Neural progenitor cell (in vitro differentiated cells): ENCODE data around the gene ARIH2. TPM values are rescaled to one million over a fixed set of nuclear protein-coding genes. Genes with fewer than 3 reads are reported as not detected.

ENCODE experiments used
- DNase-seq: peaks from one replicate; pipeline ENCODE4 v3.0.0-alpha.2; 2016; ENCODE audit warnings: low spot score
- H2AFZ ChIP-seq: fragments of 200-600 bp; sonication (generic); replicated peaks from 2 replicates; pipeline ENCODE4 v1.6.1; 2016; ENCODE audit warnings: antibody characterized with exemption
- H3F3A ChIP-seq: fragments of 200-600 bp; sonication (generic); 2 replicates; pipeline ENCODE4 v1.6.1; 2016; ENCODE audit warnings: antibody characterized with exemption, low read depth
- H3K27ac ChIP-seq: fragments of 200-600 bp; sonication (generic); 2 replicates; pipeline ENCODE4 v1.5.1; 2016; ENCODE audit warnings: mild to moderate bottlenecking
- H3K27me3 ChIP-seq: fragments of 200-600 bp; sonication (generic); 2 replicates; pipeline ENCODE4 v1.6.1; 2016; ENCODE audit warnings: mild to moderate bottlenecking, moderate library complexity
- H3K36me3 ChIP-seq: fragments of 200-600 bp; sonication (generic); 2 replicates; pipeline ENCODE4 v1.5.1; 2016
- H3K4me1 ChIP-seq: fragments of 200-600 bp; sonication (generic); 2 replicates; pipeline ENCODE4 v1.6.1; 2016; ENCODE audit warnings: mixed run types
- H3K4me2 ChIP-seq: fragments of 200-600 bp; sonication (generic); 2 replicates; pipeline ENCODE4 v1.6.1; 2016
- H3K4me3 ChIP-seq: fragments of 200-600 bp; sonication (generic); 2 replicates; pipeline ENCODE4 v1.5.1; 2016
- H3K79me2 ChIP-seq: fragments of 200-600 bp; sonication (generic); 2 replicates; pipeline ENCODE4 v1.6.1; 2016; ENCODE audit warnings: low read depth
- H3K9ac ChIP-seq: fragments of 200-600 bp; sonication (generic); 2 replicates; pipeline ENCODE4 v1.6.1; 2016
- H3K9me3 ChIP-seq: fragments of 200-600 bp; sonication (generic); 2 replicates; pipeline ENCODE4 v1.5.1; 2016; ENCODE audit warnings: low read depth
- H4K20me1 ChIP-seq: fragments of 200-600 bp; sonication (generic); 2 replicates; pipeline ENCODE4 v1.6.1; 2016; ENCODE audit warnings: low read depth
- H3K27ac Mint-ChIP-seq: 3 replicates; pipeline ENCODE4 v1.8.0; 2021; ENCODE audit warnings: mixed read lengths
- H3K27me3 Mint-ChIP-seq: 2 replicates; pipeline ENCODE4 v1.8.0; 2022; ENCODE audit warnings: low read depth, mild to moderate bottlenecking, inconsistent platforms, moderate library complexity, mixed read lengths; ENCODE audit not compliant: insufficient read depth
- H3K36me3 Mint-ChIP-seq: 3 replicates; pipeline ENCODE4 v1.8.0; 2021; ENCODE audit warnings: mixed read lengths
- H3K4me1 Mint-ChIP-seq: 3 replicates; pipeline ENCODE4 v1.8.0; 2021; ENCODE audit warnings: mixed read lengths
- H3K4me3 Mint-ChIP-seq: 3 replicates; pipeline ENCODE4 v1.8.0; 2021; ENCODE audit warnings: mild to moderate bottlenecking, moderate library complexity, mixed read lengths
- H3K9me3 Mint-ChIP-seq: 3 replicates; pipeline ENCODE4 v1.8.0; 2020; ENCODE audit warnings: mixed read lengths
- EZH2 ChIP-seq: fragments of 200-600 bp; sonication (generic); IDR thresholded peaks from 2 replicates; pipeline ENCODE4 v1.6.1; 2017; ENCODE audit warnings: antibody characterized with exemption, mild to moderate bottlenecking, moderate library complexity
- EZH2phosphoT487 ChIP-seq: fragments of 200-600 bp; sonication (generic); IDR thresholded peaks from 2 replicates; pipeline ENCODE4 v1.6.1; 2017; ENCODE audit warnings: antibody characterized with exemption
- total RNA-seq: library from RNA; depleted of rRNA; stranded (reverse); fragments of >200 nt; gene quantifications from 2 replicates; pipeline ENCODE4 v1.2.3, GENCODE V29; 2015; ENCODE audit warnings: low replicate concordance
- TF ChIP-seq, protein P1 (sequence below): fragments of 200-600 bp; sonication (generic); IDR thresholded peaks from 2 replicates; pipeline ENCODE4 v1.5.1; 2017; ENCODE audit warnings: antibody characterized with exemption, mild to moderate bottlenecking

Gene ARIH2
- total RNA-seq, 1 donor from 2014 or later, result 101 TPM

DNA sequence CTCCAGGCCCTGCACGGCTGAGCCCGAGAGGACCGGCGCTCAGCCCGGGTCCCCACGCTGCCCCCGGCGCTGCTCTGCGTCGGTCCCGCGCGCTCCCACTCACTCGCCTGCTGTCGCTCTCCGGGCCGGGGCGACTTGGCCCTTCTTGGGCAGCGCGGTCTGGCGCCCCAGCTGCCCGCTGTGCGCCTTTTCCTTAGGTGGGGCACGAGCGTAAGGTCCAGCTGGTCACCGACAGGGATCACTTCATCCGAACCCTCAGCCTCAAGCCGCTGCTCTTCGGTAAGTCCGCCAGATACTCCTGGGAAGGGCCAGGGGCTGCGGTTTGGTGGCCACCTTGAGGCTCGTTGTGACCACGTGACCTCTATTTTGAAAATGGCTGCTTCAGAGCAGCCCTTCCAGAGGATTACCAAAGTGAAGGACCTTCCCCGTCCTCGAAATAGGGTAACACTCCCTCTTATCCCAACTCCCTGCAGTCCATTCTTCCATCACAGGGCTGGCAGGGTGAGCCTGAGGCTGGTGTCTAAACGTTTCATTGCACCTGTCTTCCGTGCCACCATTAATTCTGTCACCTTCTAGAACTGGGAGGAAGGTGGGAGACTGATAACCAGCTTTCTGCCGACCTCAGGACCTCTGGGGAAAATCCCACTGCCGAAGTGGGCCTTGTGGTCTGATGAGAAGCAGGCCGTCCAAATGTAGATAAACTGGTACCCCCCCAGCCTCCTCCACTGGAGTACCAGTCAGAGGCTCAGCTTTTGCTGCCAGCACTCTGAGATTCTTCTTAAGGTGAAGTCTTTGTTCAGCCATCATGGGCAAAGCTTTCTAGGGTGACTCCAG, 72.2 kb downstream of the ARIH2 start:
- H3K4me3 ChIP-seq, result peak overlapping the region; percentile 85
- peak overlapping the region; percentile 75 for H2AFZ ChIP-seq
- peak overlapping the region; percentile 43 for H3K27ac Mint-ChIP-seq
- peaks cover 17% of the 10 kb centered on the region for H3K4me1 ChIP-seq
- no peaks in the 10 kb centered on the region for H3K27me3 ChIP-seq
- peaks cover 43% of the 10 kb centered on the region for H3K79me2 ChIP-seq
- peaks cover 26% of the 10 kb centered on the region for H3K4me1 Mint-ChIP-seq
- H3K9me3 ChIP-seq, result no peaks in the 10 kb centered on the region
- H4K20me1 ChIP-seq, result no peaks in the 10 kb centered on the region
- peak overlapping the region; percentile 17 for H3K27ac ChIP-seq
- no peaks in the 10 kb centered on the region for H3K36me3 ChIP-seq
- peak; percentile 72 for DNase-seq
- peaks cover 12% of the 10 kb centered on the region for H3K36me3 Mint-ChIP-seq
- TF ChIP-seq, protein P1, sequence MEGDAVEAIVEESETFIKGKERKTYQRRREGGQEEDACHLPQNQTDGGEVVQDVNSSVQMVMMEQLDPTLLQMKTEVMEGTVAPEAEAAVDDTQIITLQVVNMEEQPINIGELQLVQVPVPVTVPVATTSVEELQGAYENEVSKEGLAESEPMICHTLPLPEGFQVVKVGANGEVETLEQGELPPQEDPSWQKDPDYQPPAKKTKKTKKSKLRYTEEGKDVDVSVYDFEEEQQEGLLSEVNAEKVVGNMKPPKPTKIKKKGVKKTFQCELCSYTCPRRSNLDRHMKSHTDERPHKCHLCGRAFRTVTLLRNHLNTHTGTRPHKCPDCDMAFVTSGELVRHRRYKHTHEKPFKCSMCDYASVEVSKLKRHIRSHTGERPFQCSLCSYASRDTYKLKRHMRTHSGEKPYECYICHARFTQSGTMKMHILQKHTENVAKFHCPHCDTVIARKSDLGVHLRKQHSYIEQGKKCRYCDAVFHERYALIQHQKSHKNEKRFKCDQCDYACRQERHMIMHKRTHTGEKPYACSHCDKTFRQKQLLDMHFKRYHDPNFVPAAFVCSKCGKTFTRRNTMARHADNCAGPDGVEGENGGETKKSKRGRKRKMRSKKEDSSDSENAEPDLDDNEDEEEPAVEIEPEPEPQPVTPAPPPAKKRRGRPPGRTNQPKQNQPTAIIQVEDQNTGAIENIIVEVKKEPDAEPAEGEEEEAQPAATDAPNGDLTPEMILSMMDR, result no peak
- TF ChIP-seq EZH2, result no peak
- TF ChIP-seq EZH2phosphoT487, result no peak
- H3K4me3 Mint-ChIP-seq, result peak overlapping the region; percentile 88
- peak overlapping the region; percentile 63 for H3K9ac ChIP-seq
- peaks cover 24% of the 10 kb centered on the region for H3F3A ChIP-seq
- peak overlapping the region; percentile 94 for H3K4me2 ChIP-seq
- no peaks in the 10 kb centered on the region for H3K9me3 Mint-ChIP-seq
- peaks cover 8% of the 10 kb centered on the region for H3K27me3 Mint-ChIP-seq

DNA sequence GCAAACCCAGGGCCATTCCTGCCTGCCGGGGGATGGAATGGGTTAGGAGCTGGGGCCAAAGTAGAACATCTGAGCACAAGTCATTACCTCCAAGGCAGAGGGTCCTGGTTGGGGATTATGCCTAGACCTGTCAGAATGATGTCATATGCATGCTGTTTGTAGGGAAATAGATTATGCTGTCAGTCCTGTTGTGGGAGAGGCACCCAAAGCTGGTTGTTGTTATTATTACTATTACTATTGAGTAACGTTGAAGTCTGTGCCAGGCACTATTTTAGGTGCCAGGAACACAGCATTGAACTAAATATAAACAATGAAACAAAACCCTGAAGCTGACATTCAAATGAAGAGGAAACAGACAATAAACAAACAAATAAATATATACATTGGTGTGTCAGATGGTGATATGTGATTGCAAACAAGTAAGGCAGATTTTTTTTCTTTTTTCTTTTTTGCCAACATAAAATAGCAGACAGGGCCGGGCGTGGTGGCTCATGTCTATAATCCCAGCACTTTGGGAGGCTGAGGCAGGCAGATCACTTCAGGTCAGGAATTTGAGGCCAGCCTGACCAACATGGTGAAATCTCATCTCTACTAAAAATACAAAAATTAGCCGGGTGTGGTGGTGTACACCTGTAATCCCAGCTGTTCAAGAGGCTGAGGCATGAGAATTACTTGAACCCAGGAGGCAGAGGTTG, 73.4 kb downstream of the ARIH2 start:
- Mint-ChIP-seq H3K36me3 (peaks cover 12% of the 10 kb centered on the region), H3K27ac (no peak overlapping the region), H3K4me3 (peak overlapping the region; percentile 73), H3K4me1 (peaks cover 26% of the 10 kb centered on the region), H3K27me3 (peaks cover 6% of the 10 kb centered on the region), H3K9me3 (no peaks in the 10 kb centered on the region)
- TF ChIP-seq EZH2 (no peak), EZH2phosphoT487 (no peak)
- TF ChIP-seq, protein P1, result no peak
- Histone ChIP-seq H3K4me1 (peaks cover 17% of the 10 kb centered on the region), H3K4me2 (peak overlapping the region; percentile 94), H3K36me3 (no peaks in the 10 kb centered on the region), H3K4me3 (peak overlapping the region; percentile 85), H3K27ac (no peak overlapping the region), H3F3A (peaks cover 24% of the 10 kb centered on the region), H4K20me1 (no peaks in the 10 kb centered on the region), H2AFZ (no peak overlapping the region), H3K9ac (no peak overlapping the region), H3K27me3 (no peaks in the 10 kb centered on the region), H3K9me3 (no peaks in the 10 kb centered on the region), H3K79me2 (peaks cover 43% of the 10 kb centered on the region)
- no peak for DNase-seq

DNA sequence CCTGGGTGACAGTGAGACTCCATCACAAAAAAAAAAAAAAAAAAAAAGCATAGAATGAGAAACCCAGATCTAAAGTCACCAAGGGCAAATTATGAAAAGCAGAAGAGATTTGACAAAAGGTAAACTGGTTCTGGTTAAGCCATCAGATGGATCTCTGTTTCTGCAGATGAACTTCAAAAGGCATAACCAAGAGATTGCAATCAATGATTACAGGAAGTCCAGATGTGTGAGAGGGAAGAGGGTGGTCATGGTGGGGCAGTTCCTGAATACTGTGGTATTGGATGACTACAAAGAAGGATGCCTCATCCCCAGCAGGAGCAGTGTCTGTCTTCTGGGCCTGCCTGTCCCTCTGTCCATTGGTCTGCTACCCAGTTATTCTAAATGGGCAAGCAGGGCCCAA, 75.2 kb downstream of the ARIH2 start:
- Histone ChIP-seq H2AFZ (no peak overlapping the region), H3F3A (peaks cover 30% of the 10 kb centered on the region), H3K36me3 (no peaks in the 10 kb centered on the region), H3K27me3 (no peaks in the 10 kb centered on the region), H3K9ac (no peak overlapping the region), H4K20me1 (peaks cover 17% of the 10 kb centered on the region), H3K4me2 (no peak overlapping the region), H3K9me3 (no peaks in the 10 kb centered on the region), H3K79me2 (peaks cover 34% of the 10 kb centered on the region), H3K27ac (no peak overlapping the region), H3K4me3 (no peak overlapping the region), H3K4me1 (peaks cover 27% of the 10 kb centered on the region)
- Mint-ChIP-seq H3K27ac (no peak overlapping the region), H3K9me3 (no peaks in the 10 kb centered on the region), H3K27me3 (peaks cover 9% of the 10 kb centered on the region), H3K36me3 (peaks cover 11% of the 10 kb centered on the region), H3K4me1 (peaks cover 37% of the 10 kb centered on the region), H3K4me3 (no peak overlapping the region)
- no peak for DNase-seq
- no peak for TF ChIP-seq EZH2
- TF ChIP-seq, protein P1, result no peak
- TF ChIP-seq EZH2phosphoT487, result no peak
